Common myeloid progenitor, CD34-positive (primary cell): ENCODE results near the gene CPLX1.
"Not testable (repeated sequence)": the region's sequence is repeated elsewhere in the genome, so short reads cannot be mapped to it uniquely, and the experiment has no call there.

Experiments used
- CTCF ChIA-PET: fragments of 350-600 bp; sonication (Branson Sonifier 250); formaldehyde crosslinking; loops from one replicate; lab custom pipeline; 2021; ENCODE audit warnings: antibody characterized with exemption; lab: Charles Lee
- POLR2A ChIA-PET: fragments of 350-600 bp; sonication (Branson Sonifier 250); formaldehyde crosslinking; loops from one replicate; lab custom pipeline; 2021; ENCODE audit warnings: antibody characterized with exemption; lab: Charles Lee
- DNase-seq, 3 donors: peaks; one replicate each; pipeline versions ENCODE4 v3.0.0 to v3.0.0-alpha.2; 2013
- H3K27ac ChIP-seq, 2 experiments: 1 replicate in 1 of 2; 2 replicates in 1 of 2; pipeline ENCODE4 v1.7.0; 2013; ENCODE audit warnings: inconsistent platforms in 2 of 2, low read length in 2 of 2, mild to moderate bottlenecking in 2 of 2, low read depth in 1 of 2, moderate library complexity in 1 of 2; ENCODE audit not compliant: severe bottlenecking in 2 of 2, insufficient read depth in 1 of 2, poor library complexity in 1 of 2
- H3K27me3 ChIP-seq, 5 experiments: replicated peaks in 2 of 5; 1 replicate in 3 of 5; 2 replicates in 2 of 5; pipeline versions ENCODE4 v1.6.1 to v1.7.0; 2013; ENCODE audit warnings: low read length in 4 of 5, mild to moderate bottlenecking in 2 of 5, moderate library complexity in 2 of 5, inconsistent platforms in 1 of 5; ENCODE audit not compliant: insufficient read depth in 5 of 5, control insufficient read depth in 4 of 5
- H3K36me3 ChIP-seq, 4 experiments: 1 replicate in 2 of 4; 2 replicates in 2 of 4; pipeline versions ENCODE4 v1.6.1 to v1.7.0; 2013; ENCODE audit warnings: low read length in 3 of 4, control low read depth in 1 of 4, mild to moderate bottlenecking in 1 of 4; ENCODE audit not compliant: control insufficient read depth in 4 of 4, insufficient read depth in 4 of 4
- H3K4me1 ChIP-seq, 4 experiments: 1 replicate in 3 of 4; 2 replicates in 1 of 4; pipeline versions ENCODE4 v1.6.1 to v1.7.1; 2013; ENCODE audit warnings: low read length in 3 of 4, mild to moderate bottlenecking in 3 of 4, control low read depth in 1 of 4, inconsistent platforms in 1 of 4, moderate library complexity in 1 of 4; ENCODE audit not compliant: control insufficient read depth in 4 of 4, insufficient read depth in 4 of 4; ENCODE audit errors: control extremely low read depth in 1 of 4
- H3K4me3 ChIP-seq, 7 experiments: 1 replicate in 4 of 7; 2 replicates in 3 of 7; pipeline versions ENCODE4 v1.5.1 to v1.7.0; 2013; ENCODE audit warnings: mild to moderate bottlenecking in 7 of 7, low read length in 6 of 7, moderate library complexity in 6 of 7, inconsistent platforms in 2 of 7, low read depth in 2 of 7, control low read depth in 1 of 7; ENCODE audit not compliant: insufficient read depth in 4 of 7, control insufficient read depth in 1 of 7; ENCODE audit errors: extremely low read depth in 1 of 7
- H3K9me3 ChIP-seq, 5 experiments: 1 replicate in 4 of 5; 2 replicates in 1 of 5; pipeline versions ENCODE4 v1.6.1 to v1.7.1; 2013; ENCODE audit warnings: low read length in 4 of 5, mild to moderate bottlenecking in 2 of 5, inconsistent platforms in 1 of 5, low read depth in 1 of 5, moderate library complexity in 1 of 5; ENCODE audit not compliant: control insufficient read depth in 4 of 5, insufficient read depth in 2 of 5; ENCODE audit errors: control extremely low read depth in 1 of 5
- WGBS: methylation state at CpG from one replicate; pipeline ENCODE4 v1.1.5; 2013; ENCODE audit not compliant: insufficient coverage; 5-methylcytosine and 5-hydroxymethylcytosine counted together

The CPLX1 gene

GRCh38 chr4:736561-736960 lies 89.4 kb downstream of the CPLX1 start:
- H3K36me3 ChIP-seq = peaks cover 19 to 83% (median 50%) of the 10 kb centered on the region in 4 experiments
- H3K9me3 ChIP-seq, H3K27me3 ChIP-seq, POLR2A ChIA-PET, DNase-seq, H3K4me1 ChIP-seq, H3K27ac ChIP-seq, H3K4me3 ChIP-seq: not testable (repeated sequence)
- CTCF ChIA-PET = interaction anchor here (1.4 kb wide), 1 partner anchor 251 kb away, joined by 3 read pairs; no protein-coding TSS in a partner anchor
- WGBS = 95% methylated on average over 22 of the region's 34 CpGs

GRCh38 chr4:735583-735982 lies 90.3 kb downstream of the CPLX1 start:
- ChIA-PET CTCF (no interaction called here), POLR2A (no interaction called here)
- Histone ChIP-seq H3K36me3 (peaks cover 15 to 83% (median 51%) of the 10 kb centered on the region in 4 experiments), H3K9me3 (no peaks in the 10 kb centered on the region), H3K4me1 (peaks cover 0 to 6% (median 3%) of the 10 kb centered on the region in 4 experiments), H3K4me3 (no peak overlapping the region), H3K27ac (no peak overlapping the region), H3K27me3 (no peaks in the 10 kb centered on the region)
- DNase-seq = no peak
- 96% methylated on average over 7 of the region's 8 CpGs for WGBS
